ENCODE data around the gene TXNDC2.

Gene TXNDC2

DNA sequence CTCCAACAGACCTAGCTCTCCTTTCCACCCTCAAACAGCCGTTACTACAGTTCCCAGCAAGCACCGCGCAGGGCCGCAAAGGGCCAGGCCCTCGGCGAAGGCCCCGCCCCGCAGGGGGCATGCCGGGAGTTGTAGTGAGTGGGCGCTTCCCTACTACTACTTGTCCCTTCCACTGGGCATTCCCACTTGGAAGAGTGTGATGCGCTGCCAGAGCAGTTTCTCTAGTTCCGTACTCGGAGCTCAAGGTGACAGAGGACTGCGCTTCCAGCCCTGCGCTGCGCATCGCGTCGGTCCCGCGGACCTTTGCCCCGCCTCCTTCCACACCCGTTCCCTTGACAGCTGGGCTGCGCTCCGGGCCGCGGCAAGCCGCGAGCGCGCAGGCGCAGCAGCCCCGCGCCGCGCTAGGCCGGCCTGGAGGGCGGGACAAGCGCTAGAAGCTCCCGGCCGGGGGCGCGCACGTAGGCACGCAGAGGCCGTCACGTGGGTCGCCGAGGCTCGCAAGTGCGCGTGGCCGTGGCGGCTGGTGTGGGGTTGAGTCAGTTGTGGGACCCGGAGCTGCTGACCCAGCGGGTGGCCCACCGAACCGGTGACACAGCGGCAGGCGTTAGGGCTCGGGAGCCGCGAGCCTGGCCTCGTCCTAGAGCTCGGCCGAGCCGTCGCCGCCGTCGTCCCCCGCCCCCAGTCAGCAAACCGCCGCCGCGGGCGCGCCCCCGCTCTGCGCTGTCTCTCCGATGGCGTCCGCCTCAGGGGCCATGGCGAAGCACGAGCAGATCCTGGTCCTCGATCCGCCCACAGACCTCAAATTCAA is 28.0 kb downstream of the TXNDC2 start, which contains the start of gene VAPA:
Gene VAPA, plus strand, starts transcription at position 491 of the 808 bp plus-strand sequence. Its CDS starts 241 bp downstream, at position 732.
- peak; percentile 91 for DNase-seq (ENCODE audit: low spot score)

- no peak for DNase-seq (ENCODE audit: low spot score)
These were observed 28.5 kb downstream of the TXNDC2 start for GRCh38 chr18:9914334-9914583.

- DNase-seq (ENCODE audit: low spot score): peak; percentile 74
These were observed 29.0 kb downstream of the TXNDC2 start for GRCh38 chr18:9914584-9915290.

DNA sequence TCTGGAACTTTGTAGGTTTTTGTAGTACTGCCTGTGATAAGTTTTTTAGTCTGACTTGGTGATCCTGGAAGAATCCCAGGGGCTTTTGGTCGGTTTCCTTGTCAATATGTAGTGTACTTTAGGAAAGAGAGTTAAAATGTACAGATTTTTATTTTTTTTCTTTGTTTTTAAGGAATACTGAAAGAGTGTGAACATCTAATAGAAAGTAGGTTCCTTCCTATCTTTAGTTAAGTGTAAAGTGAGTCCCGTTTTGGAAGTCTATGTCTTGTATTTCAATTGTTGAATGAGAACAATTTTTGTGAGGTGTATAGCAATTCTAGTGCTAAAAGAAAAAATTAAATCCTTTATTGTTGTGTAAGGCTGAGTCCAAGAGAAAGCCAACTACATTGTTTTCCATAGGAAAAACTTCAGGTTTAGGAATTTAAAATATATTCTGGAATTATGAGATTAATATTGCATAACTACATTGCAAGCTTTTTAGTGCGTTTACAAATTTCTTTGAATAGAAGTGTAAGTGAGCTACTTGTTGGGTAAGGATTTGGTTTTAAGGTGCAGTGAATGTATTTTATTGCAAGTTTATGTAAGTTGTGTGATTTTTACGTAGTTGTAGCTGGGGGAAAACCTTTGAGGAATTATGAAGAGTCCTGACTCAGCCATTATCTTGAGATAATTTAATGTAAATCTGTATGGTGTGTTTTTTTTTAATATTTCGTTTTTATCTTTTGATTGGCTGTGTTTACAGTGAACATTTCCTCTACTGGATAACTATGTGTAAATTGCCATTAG is 29.7 kb downstream of the TXNDC2 start:
- DNase-seq (ENCODE audit: low spot score): no peak

DNA sequence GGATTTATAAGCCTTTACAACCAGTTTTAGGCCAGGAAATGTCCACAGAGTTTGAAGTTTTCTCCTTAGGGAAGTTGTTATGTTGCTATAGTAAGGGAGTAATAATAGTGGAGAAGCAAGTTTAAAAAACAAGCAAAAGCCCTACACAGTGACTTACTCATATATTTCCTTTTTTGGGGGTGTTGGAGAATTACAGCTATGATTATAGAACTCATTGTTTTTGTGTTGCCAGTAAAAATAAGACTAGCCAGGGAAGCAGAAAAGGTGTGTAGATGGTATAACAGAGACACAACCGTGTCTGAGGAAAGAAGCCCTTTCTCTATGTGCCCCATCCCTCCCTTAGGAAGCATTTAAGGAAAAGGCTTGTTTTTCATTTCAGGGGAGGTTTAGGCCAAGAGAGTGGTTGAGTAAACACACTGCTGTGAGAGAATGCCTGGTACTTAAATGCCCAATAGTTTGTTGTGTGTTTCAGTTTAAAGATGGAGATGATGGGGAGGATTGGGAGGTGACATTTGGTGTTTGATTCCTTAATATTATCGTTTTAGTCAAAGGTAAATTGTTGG is 30.4 kb downstream of the TXNDC2 start:
- DNase-seq (ENCODE audit: low spot score): no peak

GRCh38 chr18:9916808-9917207 is 31.0 kb downstream of the TXNDC2 start:
- no peak for DNase-seq (ENCODE audit: low spot score)

DNA sequence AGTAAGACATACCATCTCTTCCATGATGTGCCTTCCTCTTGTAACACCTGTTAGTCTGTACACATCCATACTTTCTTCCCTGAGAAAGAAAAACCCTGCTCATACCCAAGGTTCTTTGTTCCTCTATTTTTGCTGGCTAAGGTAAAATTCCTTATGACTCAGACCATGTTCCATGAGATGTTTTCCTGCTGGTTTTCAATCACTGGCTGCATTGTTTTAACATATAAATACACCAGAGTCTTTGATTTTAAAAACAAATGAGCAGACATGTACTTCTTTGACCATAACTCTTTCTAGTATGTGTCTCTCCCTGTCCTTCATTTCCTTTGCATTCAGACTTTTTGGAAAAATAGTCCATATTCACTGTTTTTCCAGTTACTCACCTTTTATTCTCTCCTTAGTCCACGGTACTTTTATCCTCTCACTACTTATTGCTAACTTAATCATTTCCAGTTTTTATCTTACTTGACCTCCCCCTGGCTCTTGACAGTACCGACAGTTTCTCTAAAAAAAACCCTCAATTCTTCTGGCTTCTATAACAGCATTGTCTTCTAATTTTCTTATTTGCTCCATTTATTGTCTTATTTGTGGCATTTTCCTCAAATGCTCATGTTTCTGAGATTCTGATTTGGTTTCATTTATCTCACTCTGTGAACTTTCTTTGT is 32.4 kb downstream of the TXNDC2 start:
- no peak for DNase-seq (ENCODE audit: low spot score)

- DNase-seq (ENCODE audit: low spot score): no peak
These were observed 33.9 kb downstream of the TXNDC2 start for GRCh38 chr18:9919564-9920232.

GRCh38 chr18:9922592-9923311 is 37.0 kb downstream of the TXNDC2 start:
- DNase-seq (ENCODE audit: low spot score): no peak

DNA sequence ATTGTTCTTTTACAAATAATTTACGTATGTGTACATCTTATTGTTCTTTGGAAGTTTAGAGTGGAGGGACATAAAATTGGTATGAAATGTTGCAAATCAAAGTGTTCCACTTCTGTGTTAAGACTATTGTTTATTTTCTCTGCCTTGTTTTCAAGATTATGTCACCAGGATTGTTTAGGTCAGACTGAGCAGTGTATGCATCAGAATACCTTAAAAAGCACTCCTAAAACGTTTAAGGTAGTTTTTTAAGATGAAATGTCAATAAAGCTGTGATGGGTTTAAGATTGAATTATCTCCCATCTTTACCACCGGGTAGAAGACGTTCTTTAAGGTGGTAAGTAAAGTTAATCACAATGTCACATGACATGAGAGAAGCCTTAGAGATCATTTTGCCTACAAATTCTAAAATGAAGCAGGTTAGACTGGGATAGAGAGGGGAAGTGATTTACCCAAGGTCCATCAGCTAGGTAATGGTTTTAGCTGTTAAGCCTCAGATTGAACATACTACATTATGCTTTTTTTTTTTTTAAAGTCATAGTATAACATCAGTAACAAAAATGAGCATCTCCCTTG is 38.7 kb downstream of the TXNDC2 start:
- DNase-seq (ENCODE audit: low spot score): no peak

DNA sequence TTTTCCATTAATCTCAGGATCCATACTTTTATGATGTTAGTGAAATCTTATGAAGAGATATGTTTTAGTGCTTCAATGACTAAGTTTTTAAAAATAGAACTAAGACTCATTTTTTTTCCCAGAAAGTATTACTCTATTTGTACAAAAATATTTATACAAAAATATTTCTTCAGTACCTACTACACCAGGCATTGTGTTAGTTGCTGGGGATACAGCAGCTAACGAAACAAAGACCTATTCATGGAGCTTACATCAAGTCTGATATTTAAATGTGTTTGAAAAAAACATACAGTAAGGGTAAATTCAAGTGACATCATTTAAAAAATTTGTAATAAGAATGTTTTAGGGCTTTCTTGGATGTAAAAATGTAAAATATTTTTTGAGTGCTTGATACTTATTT is 39.6 kb downstream of the TXNDC2 start:
- no peak for DNase-seq (ENCODE audit: low spot score)

DNA sequence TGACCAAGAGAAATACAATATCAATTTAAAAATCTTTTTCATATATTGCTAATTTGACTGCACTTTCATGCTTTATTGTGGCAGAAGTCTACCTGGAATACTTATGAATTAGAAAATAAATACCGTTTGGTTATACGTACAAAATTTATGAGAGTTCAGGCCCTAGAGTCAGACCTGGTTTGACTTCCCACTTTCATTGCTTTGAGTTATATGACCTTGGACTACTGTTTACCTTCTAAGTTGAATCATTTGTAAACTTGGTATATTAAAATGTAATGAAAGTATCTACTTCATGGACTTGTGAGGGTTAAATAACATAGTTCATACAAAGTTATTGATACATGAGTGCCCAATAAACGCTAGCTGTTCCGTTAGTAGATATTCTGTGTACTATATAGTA is 40.0 kb downstream of the TXNDC2 start:
- no peak for DNase-seq (ENCODE audit: low spot score)

GRCh38 chr18:9926223-9926894 is 40.6 kb downstream of the TXNDC2 start:
- DNase-seq (ENCODE audit: low spot score): no peak

DNA sequence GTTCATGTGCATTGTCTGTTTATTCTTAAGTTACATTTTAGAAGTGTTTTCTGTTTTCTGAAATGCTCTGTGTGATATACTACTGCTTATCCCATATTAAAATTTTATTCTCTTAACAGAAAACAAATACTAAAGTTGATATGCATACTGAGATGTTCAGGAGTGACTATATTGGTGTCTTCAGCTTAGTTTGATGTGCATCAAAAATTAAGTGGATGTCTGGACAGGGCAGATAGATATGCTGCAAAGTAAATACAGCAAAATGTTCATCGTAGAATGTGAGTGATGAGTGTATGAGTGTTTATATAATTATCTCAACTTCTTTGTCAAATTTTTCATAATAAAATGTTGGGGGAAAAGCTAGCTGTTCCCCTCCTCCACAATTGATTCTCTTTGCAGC is 41.2 kb downstream of the TXNDC2 start:
- no peak for DNase-seq (ENCODE audit: low spot score)

DNA sequence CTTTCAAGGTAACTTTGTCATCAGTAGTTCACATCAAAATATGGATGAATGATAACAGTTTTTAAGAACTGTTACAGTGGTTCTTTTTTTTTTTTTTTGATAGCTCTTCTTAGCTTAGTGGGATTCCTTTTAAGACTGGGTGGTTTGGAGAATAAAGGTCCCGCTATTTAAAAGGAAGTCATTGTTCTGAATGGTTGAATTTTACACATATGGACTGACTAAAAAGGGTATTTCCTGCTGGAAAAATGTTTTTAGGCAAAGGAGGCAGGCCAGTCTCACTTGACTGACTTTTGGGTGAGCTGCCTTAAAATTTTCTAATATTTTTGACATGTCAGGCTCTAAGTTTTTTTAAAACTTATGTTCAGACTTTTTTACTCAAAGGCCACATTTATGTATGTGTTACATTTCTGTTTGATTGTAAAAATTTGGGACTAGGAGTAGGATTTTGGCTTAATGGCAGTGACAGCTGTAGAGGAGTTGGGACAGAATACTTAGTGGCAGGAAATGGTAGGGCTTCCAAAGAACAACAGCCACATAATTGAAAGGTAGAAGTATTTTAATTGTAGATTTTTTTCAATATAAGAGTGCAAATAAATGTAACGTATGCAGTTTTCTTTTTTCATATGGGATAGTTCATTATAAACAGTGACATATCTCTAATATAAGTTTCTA is 41.8 kb downstream of the TXNDC2 start:
- no peak for DNase-seq (ENCODE audit: low spot score)

- DNase-seq (ENCODE audit: low spot score): no peak
These were observed 43.0 kb downstream of the TXNDC2 start for GRCh38 chr18:9928646-9929259.

DNA sequence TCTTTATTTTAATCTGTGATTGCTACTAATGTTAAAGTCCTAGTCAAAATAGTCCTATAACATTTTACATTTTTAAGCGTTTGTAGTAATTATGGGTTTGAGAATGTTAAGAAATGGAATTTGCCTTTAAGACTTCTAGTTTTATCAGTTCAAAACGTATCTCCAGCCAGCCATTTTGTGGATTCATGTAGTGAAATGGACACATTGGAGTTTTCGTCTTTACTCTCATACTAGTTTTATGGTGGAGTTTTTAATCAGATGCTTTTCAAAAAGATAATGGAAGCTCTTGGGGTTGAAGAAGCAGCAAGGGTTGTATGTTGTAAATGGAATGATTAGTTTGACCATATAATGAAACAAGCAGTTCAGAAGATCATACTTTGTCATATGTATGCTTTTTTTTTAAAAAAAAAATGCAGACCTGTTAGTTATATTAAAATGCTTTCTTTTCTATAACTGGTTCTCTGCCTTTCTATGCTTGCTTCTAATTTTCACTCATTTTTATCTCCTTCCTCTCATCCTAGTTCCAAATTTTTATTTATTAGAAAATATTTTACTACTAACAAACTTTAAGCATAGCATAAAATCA is 44.6 kb downstream of the TXNDC2 start:
- DNase-seq (ENCODE audit: low spot score): no peak

DNA sequence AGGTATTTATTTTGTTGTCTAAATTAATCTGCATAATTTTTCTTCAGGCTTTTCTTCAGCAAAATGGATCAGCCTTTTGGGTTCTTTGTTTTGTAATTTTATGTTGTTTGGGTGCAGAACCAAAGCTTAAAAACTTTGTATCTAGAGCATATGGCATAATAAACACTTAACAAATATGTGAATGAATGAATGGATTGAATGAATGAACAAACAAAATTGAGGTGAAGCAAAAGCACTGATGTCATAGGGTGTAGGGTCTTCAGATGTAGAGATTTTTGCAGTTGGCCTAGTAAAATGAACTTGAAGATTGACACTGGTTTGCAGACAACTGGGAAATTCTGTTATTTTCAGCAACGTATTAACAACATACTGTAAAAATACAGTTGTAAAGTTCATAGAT is 45.4 kb downstream of the TXNDC2 start:
- DNase-seq (ENCODE audit: low spot score): no peak

All from CD4-positive, alpha-beta T cell treated with Interleukin-15 for 4 hours (primary cell).